ENCODE results near the gene CKAP5.

Gene CKAP5

DNA sequence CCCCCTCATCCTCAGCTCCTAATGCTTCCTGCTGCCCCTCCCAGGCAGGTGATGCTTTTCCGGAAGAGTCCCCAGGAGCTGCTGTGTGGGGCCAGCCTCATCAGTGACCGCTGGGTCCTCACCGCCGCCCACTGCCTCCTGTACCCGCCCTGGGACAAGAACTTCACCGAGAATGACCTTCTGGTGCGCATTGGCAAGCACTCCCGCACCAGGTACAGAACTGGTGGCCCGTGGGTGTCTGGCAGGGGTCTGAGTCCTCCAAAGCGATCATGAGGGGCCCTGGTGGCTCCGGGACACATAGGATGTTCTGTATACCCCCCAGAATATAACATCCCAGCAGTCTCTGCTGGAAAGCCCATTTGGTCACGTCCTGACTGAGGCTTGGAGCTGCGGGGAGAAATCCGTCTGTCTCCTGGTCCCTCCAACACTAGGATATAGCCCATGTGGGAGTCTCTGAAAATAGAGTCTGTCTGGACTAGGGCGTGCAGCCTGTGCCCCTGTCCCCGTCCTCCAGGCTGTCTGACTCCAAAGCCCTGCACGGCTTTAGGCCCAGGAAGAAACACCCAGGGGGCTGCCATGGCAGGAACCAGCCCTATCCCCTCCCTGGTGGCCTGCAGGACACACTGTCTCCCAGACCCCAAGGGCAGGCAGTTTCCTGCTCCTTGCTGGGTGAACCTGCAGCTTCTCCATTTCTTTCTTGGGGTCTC is 118.0 kb downstream of the CKAP5 start:
- TF ChIP-seq, protein P1, sequence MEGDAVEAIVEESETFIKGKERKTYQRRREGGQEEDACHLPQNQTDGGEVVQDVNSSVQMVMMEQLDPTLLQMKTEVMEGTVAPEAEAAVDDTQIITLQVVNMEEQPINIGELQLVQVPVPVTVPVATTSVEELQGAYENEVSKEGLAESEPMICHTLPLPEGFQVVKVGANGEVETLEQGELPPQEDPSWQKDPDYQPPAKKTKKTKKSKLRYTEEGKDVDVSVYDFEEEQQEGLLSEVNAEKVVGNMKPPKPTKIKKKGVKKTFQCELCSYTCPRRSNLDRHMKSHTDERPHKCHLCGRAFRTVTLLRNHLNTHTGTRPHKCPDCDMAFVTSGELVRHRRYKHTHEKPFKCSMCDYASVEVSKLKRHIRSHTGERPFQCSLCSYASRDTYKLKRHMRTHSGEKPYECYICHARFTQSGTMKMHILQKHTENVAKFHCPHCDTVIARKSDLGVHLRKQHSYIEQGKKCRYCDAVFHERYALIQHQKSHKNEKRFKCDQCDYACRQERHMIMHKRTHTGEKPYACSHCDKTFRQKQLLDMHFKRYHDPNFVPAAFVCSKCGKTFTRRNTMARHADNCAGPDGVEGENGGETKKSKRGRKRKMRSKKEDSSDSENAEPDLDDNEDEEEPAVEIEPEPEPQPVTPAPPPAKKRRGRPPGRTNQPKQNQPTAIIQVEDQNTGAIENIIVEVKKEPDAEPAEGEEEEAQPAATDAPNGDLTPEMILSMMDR (conservative IDR thresholded peaks at IDR 0.05) = no peak
- H3K27ac ChIP-seq = no peak overlapping the region

DNA sequence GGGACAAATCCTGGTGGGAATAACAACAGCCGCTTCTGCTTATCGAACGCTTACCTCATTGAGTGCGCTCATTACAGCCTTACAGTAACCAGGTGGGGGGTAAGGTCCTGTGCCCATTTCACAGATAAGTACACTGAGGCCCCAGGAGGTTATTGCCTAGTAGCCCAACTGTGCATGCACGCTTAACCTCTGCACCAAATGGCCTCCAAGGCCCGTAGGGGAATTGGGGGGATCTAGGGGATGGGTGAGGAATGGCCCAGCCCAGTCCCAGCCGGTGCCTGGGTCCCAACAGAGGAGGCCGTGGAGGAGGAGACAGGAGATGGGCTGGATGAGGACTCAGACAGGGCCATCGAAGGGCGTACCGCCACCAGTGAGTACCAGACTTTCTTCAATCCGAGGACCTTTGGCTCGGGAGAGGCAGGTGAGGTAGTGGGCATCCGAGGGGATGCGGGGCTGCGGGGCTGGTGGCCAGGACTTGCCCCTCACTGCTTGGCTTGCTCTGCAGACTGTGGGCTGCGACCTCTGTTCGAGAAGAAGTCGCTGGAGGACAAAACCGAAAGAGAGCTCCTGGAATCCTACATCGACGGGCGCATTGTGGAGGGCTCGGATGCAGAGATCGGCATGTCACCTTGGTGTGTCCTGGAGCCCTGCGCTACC is 119.7 kb downstream of the CKAP5 start:
- no peak overlapping the region for H3K27ac ChIP-seq
- TF ChIP-seq, protein P1 (conservative IDR thresholded peaks at IDR 0.05) = no peak

DNA sequence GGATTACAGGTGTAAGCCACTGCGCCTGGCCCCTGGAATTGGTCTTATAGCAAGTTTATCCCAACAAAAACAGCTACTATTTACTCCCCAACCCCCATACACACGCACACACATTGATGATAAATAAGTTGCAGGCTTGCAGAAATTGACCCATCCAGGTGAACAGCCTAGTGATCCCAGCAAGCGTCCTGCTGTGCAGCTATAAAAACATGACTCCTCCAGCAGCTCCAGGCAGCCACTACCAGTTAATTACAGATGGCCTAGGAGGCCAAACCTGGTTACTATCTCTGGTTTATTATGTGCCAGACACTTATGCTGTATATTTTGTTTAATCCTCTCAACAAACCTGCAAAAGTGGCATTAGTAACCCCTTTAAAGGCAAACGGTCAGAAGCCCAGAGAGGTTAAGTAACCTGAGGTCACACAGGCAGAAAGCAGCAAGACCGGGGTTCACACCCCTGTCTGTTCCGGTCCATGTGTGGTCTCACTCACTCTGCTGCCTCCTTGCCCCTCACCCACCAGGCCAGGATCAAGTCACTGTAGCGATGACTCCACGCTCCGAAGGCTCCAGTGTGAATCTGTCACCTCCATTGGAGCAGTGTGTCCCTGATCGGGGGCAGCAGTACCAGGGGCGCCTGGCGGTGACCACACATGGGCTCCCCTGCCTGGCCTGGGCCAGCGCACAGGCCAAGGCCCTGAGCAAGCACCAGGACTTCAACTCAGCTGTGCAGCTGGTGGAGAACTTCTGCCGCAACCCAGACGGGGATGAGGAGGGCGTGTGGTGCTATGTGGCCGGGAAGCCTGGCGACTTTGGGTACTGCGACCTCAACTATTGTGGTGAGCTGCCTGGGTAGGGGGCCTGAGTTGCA is 120.5 kb downstream of the CKAP5 start:
- no peak overlapping the region for H3K27ac ChIP-seq
- TF ChIP-seq, protein P1 (conservative IDR thresholded peaks at IDR 0.05) = no peak

DNA sequence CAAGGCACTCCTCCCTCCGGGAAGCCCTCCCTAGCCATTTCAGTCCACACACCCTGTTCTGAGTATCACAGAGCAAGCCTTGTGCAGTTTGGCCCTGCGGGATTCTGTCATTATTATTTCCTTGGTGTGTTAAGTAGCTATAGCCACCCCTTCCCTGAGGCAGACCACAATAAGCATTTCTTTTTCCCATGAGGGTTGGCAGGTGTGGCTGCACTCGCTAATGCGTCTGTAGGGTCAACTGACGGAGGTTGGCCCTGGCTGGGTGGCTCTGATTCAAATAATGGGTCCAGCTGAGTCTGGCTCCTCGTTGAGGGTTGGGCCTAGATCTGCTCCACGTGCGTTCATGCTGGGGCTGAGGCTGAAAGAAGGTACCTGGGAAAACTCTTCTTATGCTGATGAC is 122.0 kb downstream of the CKAP5 start:
- TF ChIP-seq, protein P1 (conservative IDR thresholded peaks at IDR 0.05) = no peak
- no peak overlapping the region for H3K27ac ChIP-seq

DNA sequence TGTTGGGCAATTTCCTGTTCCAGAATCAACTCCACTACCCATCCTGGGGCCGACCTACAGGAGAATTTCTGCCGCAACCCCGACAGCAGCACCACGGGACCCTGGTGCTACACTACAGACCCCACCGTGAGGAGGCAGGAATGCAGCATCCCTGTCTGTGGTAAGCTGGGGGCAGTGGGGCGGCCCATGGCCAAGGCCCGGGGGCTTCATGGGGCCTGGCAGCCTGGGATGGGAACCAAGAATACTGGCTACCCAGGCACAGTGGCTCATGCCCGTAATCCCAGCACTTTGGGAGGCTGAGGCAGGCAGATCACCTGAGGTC is 122.8 kb downstream of the CKAP5 start:
- no peak overlapping the region for H3K27ac ChIP-seq
- TF ChIP-seq, protein P1 (conservative IDR thresholded peaks at IDR 0.05) = no peak

DNA sequence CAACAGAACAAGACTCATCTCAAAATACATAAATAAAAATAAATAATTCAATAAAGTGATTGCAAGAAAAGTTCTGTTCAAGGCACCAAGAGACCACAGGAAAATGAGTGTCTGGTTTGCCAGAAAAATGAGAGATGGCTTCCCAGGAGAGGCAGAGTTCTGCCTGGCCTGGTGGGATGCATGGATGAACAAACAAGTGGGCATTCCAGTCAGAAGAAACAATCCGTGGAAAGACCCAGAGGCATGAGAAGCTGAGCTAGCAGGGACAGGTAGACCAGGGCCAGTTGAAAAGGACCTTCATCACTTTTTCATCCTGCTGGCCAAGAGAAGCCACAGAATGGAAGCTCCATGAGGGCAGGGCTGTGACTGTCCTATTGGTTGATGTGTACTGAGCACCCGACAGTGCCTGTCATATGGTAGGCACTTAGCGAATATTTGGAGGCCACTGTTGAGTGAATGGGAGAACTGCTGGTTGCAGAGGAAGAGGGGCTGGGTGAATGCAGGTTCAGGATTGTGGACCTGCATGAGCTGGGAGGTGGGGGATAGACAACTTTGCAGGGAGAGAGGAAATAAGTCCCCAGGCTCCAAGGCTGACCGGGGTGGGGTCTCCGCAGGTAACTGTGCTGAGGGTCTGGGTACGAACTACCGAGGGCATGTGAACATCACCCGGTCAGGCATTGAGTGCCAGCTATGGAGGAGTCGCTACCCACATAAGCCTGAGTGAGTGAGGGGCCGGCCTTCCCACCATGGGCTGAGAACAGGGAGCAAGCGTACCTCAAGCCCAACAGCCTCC is 123.3 kb downstream of the CKAP5 start:
- TF ChIP-seq, protein P1 (conservative IDR thresholded peaks at IDR 0.05) = no peak

More for the DNA sequence above, 123.3 kb downstream of the CKAP5 start:
- H3K27ac ChIP-seq = no peak overlapping the region
